CD4-positive, alpha-beta T cell (primary cell): ENCODE results near the gene NUFIP1. TPM values are rescaled to one million over a fixed set of nuclear protein-coding genes. Genes with fewer than 3 reads are reported as not detected.

Experiments
- ATAC-seq: fragments of 200-7000 bp; cut with Tn5 transposase; one replicate; pipeline ENCODE4 v1.10.0; 2022; ENCODE audit warnings: mild to moderate bottlenecking; ENCODE audit not compliant: poor library complexity
- CTCF ChIA-PET: fragments of 350-600 bp; sonication (Branson Sonifier 250); formaldehyde crosslinking; loops from one replicate; lab custom pipeline; 2021; ENCODE audit warnings: antibody characterized with exemption, inconsistent platforms; lab: Charles Lee
- POLR2A ChIA-PET: fragments of 350-600 bp; sonication (Branson Sonifier 250); formaldehyde crosslinking; loops from one replicate; lab custom pipeline; 2021; ENCODE audit warnings: antibody characterized with exemption, inconsistent platforms; lab: Charles Lee
- DNase-seq, 14 experiments: peaks; one replicate each; pipeline ENCODE4 v3.0.0-alpha.2; 2013 to 2020; ENCODE audit warnings: mixed read lengths in 2 of 14
- H3K27ac ChIP-seq, 2 donors: one replicate each; pipeline versions ENCODE4 v1.5.1 to v1.7.0; 2013; ENCODE audit warnings: low read length in 2 of 2, low read depth in 1 of 2, mild to moderate bottlenecking in 1 of 2
- H3K27me3 ChIP-seq, 2 experiments: 1 replicate in 1 of 2; 2 replicates in 1 of 2; pipeline versions ENCODE4 v1.6.1 to v1.7.0; 2013; ENCODE audit warnings: low read length in 2 of 2, control low read depth in 1 of 2, mild to moderate bottlenecking in 1 of 2, moderate library complexity in 1 of 2; ENCODE audit not compliant: insufficient read depth in 2 of 2, control insufficient read depth in 1 of 2
- H3K36me3 ChIP-seq: one replicate; pipeline ENCODE4 v1.6.1; 2013; ENCODE audit warnings: low read length, control low read depth; ENCODE audit not compliant: insufficient read depth
- H3K4me1 ChIP-seq: one replicate; pipeline ENCODE4 v1.6.1; 2013; ENCODE audit warnings: low read length, control low read depth; ENCODE audit not compliant: insufficient read depth
- H3K4me3 ChIP-seq: one replicate; pipeline ENCODE4 v1.5.1; 2013; ENCODE audit warnings: mild to moderate bottlenecking, low read length, moderate library complexity
- H3K9me3 ChIP-seq, 2 experiments: 1 replicate in 1 of 2; 2 replicates in 1 of 2; pipeline versions ENCODE4 v1.6.1 to v1.7.0; 2013; ENCODE audit warnings: low read length in 2 of 2, mild to moderate bottlenecking in 2 of 2, control low read depth in 1 of 2, moderate library complexity in 1 of 2; ENCODE audit not compliant: control insufficient read depth in 1 of 2, insufficient read depth in 1 of 2
- H3K27ac Mint-ChIP-seq: one replicate; pipeline ENCODE4 v1.8.0; 2020; ENCODE audit warnings: mixed read lengths
- H3K27me3 Mint-ChIP-seq: one replicate; pipeline ENCODE4 v1.8.0; 2021; ENCODE audit warnings: mixed read lengths
- H3K36me3 Mint-ChIP-seq: one replicate; pipeline ENCODE4 v1.8.0; 2021; ENCODE audit warnings: low read depth, mixed read lengths
- H3K4me1 Mint-ChIP-seq: one replicate; pipeline ENCODE4 v1.8.0; 2021; ENCODE audit warnings: low read depth, mixed read lengths
- H3K4me3 Mint-ChIP-seq: one replicate; pipeline ENCODE4 v1.8.0; 2020; ENCODE audit warnings: mild to moderate bottlenecking, mixed read lengths
- H3K9me3 Mint-ChIP-seq: one replicate; pipeline ENCODE4 v1.8.0; 2020; ENCODE audit warnings: mixed read lengths
- intact Hi-C, 2 experiments: fragments of 100-400 bp; cut with DNase I in 1 of 2; cut with micrococcal nuclease in 1 of 2; formaldehyde crosslinking; loops; one replicate each; pipeline versions ENCODE4 v1.15.1 to v1.9.0; 2023 to 2025; cut with DNase I, micrococcal nuclease
- total RNA-seq, 174 experiments: library from RNA in 2 of 174; stranded (reverse) in 2 of 174; gene quantifications; one replicate each; pipeline ENCODE4 v1.2.3 and lab custom pipeline; 2021 to 2026
- TF ChIP-seq, protein P1 (sequence below): fragments of 200-600 bp; IDR thresholded peaks from one replicate; pipeline ENCODE4 v1.8.0; 2022; ENCODE audit warnings: antibody characterized with exemption, mild to moderate bottlenecking

Gene NUFIP1
- total RNA-seq, 2 experiments from 2014 or later: 4.3 to 4.4 TPM

- Mint-ChIP-seq H3K9me3 (no peaks in the 10 kb centered on the region), H3K4me3 (no peak overlapping the region), H3K36me3 (no peaks in the 10 kb centered on the region), H3K27me3 (peaks cover 9% of the 10 kb centered on the region), H3K4me1 (no peaks in the 10 kb centered on the region), H3K27ac (no peak overlapping the region)
- DNase-seq: no peak
- no peak for ATAC-seq
- Histone ChIP-seq H3K27me3 (no peaks in the 10 kb centered on the region), H3K4me1 (no peaks in the 10 kb centered on the region), H3K27ac (no peak overlapping the region), H3K4me3 (no peak overlapping the region), H3K9me3 (no peaks in the 10 kb centered on the region), H3K36me3 (no peaks in the 10 kb centered on the region)
- intact Hi-C loops: no loop called here
- ChIA-PET POLR2A (no interaction called here), CTCF (interaction anchor here (0.6 kb wide), 1 partner anchor 223 kb away, joined by 3 read pairs; no protein-coding TSS in a partner anchor)
- TF ChIP-seq, protein P1, sequence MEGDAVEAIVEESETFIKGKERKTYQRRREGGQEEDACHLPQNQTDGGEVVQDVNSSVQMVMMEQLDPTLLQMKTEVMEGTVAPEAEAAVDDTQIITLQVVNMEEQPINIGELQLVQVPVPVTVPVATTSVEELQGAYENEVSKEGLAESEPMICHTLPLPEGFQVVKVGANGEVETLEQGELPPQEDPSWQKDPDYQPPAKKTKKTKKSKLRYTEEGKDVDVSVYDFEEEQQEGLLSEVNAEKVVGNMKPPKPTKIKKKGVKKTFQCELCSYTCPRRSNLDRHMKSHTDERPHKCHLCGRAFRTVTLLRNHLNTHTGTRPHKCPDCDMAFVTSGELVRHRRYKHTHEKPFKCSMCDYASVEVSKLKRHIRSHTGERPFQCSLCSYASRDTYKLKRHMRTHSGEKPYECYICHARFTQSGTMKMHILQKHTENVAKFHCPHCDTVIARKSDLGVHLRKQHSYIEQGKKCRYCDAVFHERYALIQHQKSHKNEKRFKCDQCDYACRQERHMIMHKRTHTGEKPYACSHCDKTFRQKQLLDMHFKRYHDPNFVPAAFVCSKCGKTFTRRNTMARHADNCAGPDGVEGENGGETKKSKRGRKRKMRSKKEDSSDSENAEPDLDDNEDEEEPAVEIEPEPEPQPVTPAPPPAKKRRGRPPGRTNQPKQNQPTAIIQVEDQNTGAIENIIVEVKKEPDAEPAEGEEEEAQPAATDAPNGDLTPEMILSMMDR: no peak
Observed at GRCh38 chr13:44930280-44930679, 59.0 kb downstream of the NUFIP1 start.

DNA sequence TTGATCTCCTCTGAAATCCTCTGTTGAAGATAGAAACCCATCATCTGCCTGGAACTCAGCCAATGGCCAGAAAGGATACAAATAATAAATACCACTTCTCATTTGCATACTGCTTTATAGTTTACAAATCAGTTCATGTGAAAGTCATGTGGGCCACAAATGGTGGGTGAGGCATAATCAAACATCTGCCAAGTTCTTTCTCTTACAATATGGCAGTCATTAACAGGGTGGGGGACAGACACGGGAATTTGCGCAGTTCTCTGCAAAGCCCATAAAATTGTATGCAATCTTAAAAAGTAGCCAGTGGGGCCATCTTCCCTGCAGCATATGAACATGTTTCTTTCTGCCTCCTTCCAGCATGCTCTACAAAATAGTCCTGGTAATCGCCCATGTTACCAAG lies 59.6 kb downstream of the NUFIP1 start:
- Mint-ChIP-seq H3K4me1 (no peaks in the 10 kb centered on the region), H3K4me3 (no peak overlapping the region), H3K9me3 (no peaks in the 10 kb centered on the region), H3K27me3 (peaks cover 11% of the 10 kb centered on the region), H3K27ac (no peak overlapping the region), H3K36me3 (no peaks in the 10 kb centered on the region)
- no peaks in the 10 kb centered on the region for H3K27me3 ChIP-seq
- no peaks in the 10 kb centered on the region for H3K9me3 ChIP-seq
- no peaks in the 10 kb centered on the region for H3K36me3 ChIP-seq
- TF ChIP-seq, protein P1: no peak
- ATAC-seq: no peak
- no peak overlapping the region for H3K4me3 ChIP-seq
- no peak overlapping the region for H3K27ac ChIP-seq
- no peaks in the 10 kb centered on the region for H3K4me1 ChIP-seq
- POLR2A ChIA-PET: no interaction called here
- CTCF ChIA-PET: no interaction called here
- intact Hi-C loops: no loop called here
- DNase-seq: no peak

GRCh38 chr13:44927968-44928367 lies 61.3 kb downstream of the NUFIP1 start:
- CTCF ChIA-PET: interaction anchor here (1.5 kb wide), 1 partner anchor 10 kb away, joined by 3 read pairs; no protein-coding TSS in a partner anchor
- TF ChIP-seq, protein P1: no peak
- H3K4me1 ChIP-seq: no peaks in the 10 kb centered on the region
- H3K9me3 ChIP-seq: no peaks in the 10 kb centered on the region
- Mint-ChIP-seq H3K27me3 (peaks cover 13% of the 10 kb centered on the region), H3K4me1 (no peaks in the 10 kb centered on the region), H3K27ac (no peak overlapping the region), H3K9me3 (no peaks in the 10 kb centered on the region), H3K36me3 (no peaks in the 10 kb centered on the region), H3K4me3 (no peak overlapping the region)
- POLR2A ChIA-PET: no interaction called here
- no peak overlapping the region for H3K4me3 ChIP-seq
- DNase-seq: no peak
- no peak overlapping the region for H3K27ac ChIP-seq
- no peak for ATAC-seq
- no peaks in the 10 kb centered on the region for H3K36me3 ChIP-seq
- no peaks in the 10 kb centered on the region for H3K27me3 ChIP-seq
- intact Hi-C loops: no loop called here
